Measurements from ENCODE around the gene GPBP1L1. TPM values are rescaled to one million over a fixed set of nuclear protein-coding genes. Genes with fewer than 3 reads are reported as not detected.

Gene GPBP1L1
- total RNA-seq, 4 donors from 2014 or later, result 98.6 to 147 (median 115) TPM

DNA sequence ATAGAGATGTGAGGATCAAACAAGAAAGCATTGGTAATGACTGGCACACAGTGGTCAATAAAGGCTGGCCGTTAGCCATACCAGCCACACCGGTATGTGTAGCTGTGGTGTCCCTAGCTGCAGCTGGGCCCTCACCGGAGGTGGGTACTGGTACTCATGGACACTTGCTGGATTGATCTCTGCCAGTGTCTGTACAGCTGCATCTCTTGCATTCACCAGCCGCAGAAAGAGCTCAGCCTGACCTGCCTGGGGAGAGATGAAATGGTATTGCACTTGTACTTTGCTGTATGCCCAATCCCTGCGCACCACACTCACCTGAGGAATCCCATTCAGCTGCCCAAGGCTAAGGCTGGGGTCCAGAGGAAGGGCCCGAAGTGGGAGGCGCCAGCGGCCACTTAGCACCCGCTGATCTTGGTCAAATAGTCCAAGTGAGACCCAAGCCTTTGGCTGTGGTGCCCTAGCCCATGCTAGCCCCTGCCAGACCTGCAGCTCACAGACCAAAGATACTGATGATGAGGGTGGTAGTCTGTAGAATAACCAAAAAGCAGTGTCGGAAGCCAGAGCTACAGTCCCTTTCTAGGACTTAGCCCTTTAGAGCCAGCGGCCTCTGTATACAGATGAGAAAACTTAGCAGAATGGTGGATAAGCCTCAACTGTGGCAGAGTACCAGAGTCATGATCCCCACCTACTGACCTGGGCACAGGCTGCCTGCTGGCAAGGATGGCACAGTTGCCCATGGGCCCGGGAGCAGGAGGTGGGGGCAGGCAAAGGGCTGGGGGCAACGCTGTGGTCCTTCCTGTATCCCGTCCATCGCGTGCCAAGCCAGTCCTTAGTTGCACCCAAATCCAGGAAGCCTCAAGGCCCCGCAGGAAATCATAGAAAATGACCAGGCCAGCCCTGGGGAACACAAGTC lies 65.5 kb downstream of the GPBP1L1 start:
- Histone ChIP-seq H3K27me3 (no peaks in the 10 kb centered on the region), H3K4me3 (no peak overlapping the region), H3K9me3 (no peaks in the 10 kb centered on the region), H3K4me1 (peaks cover 0 to 40% (median 0%) of the 10 kb centered on the region in 3 donors), H3K36me3 (peaks cover 4 to 62% of the 10 kb centered on the region in 2 donors), H3K27ac (peak overlapping the region in 3 of 4 donors; percentile 58 to 66 (median 63))
- 78 to 80% methylated on average over 6 to 10 of the region's 17 CpGs for WGBS, 2 donors (ENCODE audit: low coverage in 1 of 2)
- TF ChIP-seq POLR2A (IDR thresholded peaks at IDR 0.05) (no peak), CTCF (IDR thresholded peaks at IDR 0.05) (no peak), POLR2AphosphoS5 (IDR thresholded peaks at IDR 0.05) (no peak), EP300 (IDR thresholded peaks at IDR 0.05) (no peak)
- ATAC-seq, result peak; percentile 11

GRCh38 chr1:45619149-45619921 lies 67.0 kb downstream of the GPBP1L1 start:
- Histone ChIP-seq H3K27me3 (no peaks in the 10 kb centered on the region), H3K4me3 (no peak overlapping the region), H3K27ac (peak overlapping the region in 3 of 4 donors; percentile 21 to 59 (median 58)), H3K36me3 (peaks cover 7 to 70% of the 10 kb centered on the region in 2 donors), H3K4me1 (peaks cover 0 to 40% (median 0%) of the 10 kb centered on the region in 3 donors), H3K9me3 (no peaks in the 10 kb centered on the region)
- WGBS, 2 donors (ENCODE audit: low coverage in 1 of 2), result 71 to 72% methylated on average over 4 to 6 of the region's 8 CpGs
- ATAC-seq, result peak; percentile 24
- TF ChIP-seq POLR2AphosphoS5 (IDR thresholded peaks at IDR 0.05) (no peak), EP300 (IDR thresholded peaks at IDR 0.05) (no peak)

GRCh38 chr1:45617618-45618017 lies 68.7 kb downstream of the GPBP1L1 start:
- no peak for ATAC-seq
- Histone ChIP-seq H3K27me3 (no peaks in the 10 kb centered on the region), H3K4me1 (peaks cover 0 to 24% (median 0%) of the 10 kb centered on the region in 3 donors), H3K36me3 (peaks cover 7 to 80% of the 10 kb centered on the region in 2 donors), H3K9me3 (no peaks in the 10 kb centered on the region), H3K4me3 (no peak overlapping the region), H3K27ac (peak overlapping the region in 1 of 4 donors; percentile 13)
- 73% methylated on average over 4 of the region's 4 CpGs; no CpG with 5 or more reads in 1 of the 2 donors for whole genome bisulfite sequencing, 2 donors (ENCODE audit: low coverage in 1 of 2)
- no peak for TF ChIP-seq CTCF (IDR thresholded peaks at IDR 0.05)
- TF ChIP-seq POLR2AphosphoS5 (IDR thresholded peaks at IDR 0.05), result no peak

GRCh38 chr1:45615885-45616284 lies 70.4 kb downstream of the GPBP1L1 start:
- Histone ChIP-seq H3K36me3 (peaks cover 7 to 90% of the 10 kb centered on the region in 2 donors), H3K9me3 (no peaks in the 10 kb centered on the region), H3K27ac (no peak overlapping the region), H3K4me1 (peaks cover 0 to 7% (median 0%) of the 10 kb centered on the region in 3 donors), H3K4me3 (no peak overlapping the region), H3K27me3 (no peaks in the 10 kb centered on the region)
- 77 to 85% methylated on average over 1 of the region's 1 CpG for WGBS, 2 donors (ENCODE audit: low coverage in 1 of 2)
- TF ChIP-seq POLR2AphosphoS5 (IDR thresholded peaks at IDR 0.05) (no peak), POLR2A (IDR thresholded peaks at IDR 0.05) (no peak), CTCF (IDR thresholded peaks at IDR 0.05) (no peak), EP300 (IDR thresholded peaks at IDR 0.05) (no peak)
- no peak for ATAC-seq

GRCh38 chr1:45612941-45613579 lies 73.3 kb downstream of the GPBP1L1 start:
- ATAC-seq, result no peak
- no peaks in the 10 kb centered on the region for H3K9me3 ChIP-seq
- WGBS, 2 donors (ENCODE audit: low coverage in 1 of 2), result 73 to 87% methylated on average over 5 to 8 of the region's 8 CpGs
- H3K36me3 ChIP-seq, result peaks cover 7 to 91% of the 10 kb centered on the region in 2 donors
- H3K4me3 ChIP-seq, result no peak overlapping the region
- H3K27me3 ChIP-seq, result no peaks in the 10 kb centered on the region
- H3K27ac ChIP-seq, result no peak overlapping the region
- peaks cover 0 to 6% (median 0%) of the 10 kb centered on the region in 3 donors for H3K4me1 ChIP-seq
- no peak for TF ChIP-seq CTCF (IDR thresholded peaks at IDR 0.05)
